Right forelimb (tissue), 1 donor: ENCODE results near the gene CEBPG.

Experiments
- DNase-seq: peaks from one replicate; pipeline ENCODE4 v3.0.0-alpha.2; 2018

The CEBPG gene

GRCh38 chr19:33396701-33397535 lies 23.4 kb downstream of the CEBPG start:
- DNase-seq: no peak

DNA sequence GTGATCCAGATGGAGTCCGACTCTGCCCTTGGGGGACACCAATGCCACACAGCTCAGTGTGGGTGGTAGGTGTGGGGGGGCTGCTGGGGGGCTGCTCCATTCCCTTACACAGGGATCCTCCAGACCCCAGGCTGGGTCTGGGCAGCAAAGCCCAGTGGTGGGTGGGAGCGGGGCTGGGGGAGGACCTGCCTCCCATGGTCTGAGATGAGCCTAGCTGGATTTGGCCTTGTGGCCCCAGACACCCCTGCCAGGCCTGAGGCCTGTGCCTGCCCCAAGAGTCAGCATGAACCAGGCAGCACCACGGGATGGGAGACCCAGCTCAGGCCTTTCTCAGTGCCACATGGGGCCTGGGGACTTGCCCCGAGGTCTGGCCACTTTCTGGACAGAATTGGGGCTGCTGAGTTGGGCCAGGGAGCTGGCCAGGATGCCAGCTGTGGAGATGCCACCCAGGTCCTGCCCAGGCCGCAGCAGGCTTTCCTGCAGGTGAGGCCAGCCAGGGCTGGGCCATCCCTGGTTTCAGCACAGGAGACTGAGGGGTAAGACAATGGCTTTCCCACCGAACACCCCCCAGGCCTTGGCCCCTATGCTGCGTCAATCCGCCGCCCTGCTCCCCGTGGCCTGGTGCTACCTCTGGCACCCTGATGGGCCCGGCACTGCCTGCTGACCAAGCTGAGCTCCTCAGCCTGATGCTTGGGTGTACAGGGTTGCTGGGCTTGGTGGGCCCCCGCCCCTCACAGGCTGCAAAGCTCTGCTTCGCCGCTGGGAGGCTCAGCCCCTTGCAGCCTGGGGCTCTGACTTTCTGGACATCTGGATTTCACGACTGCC lies 24.2 kb downstream of the CEBPG start:
- peak; percentile 49 for DNase-seq

DNA sequence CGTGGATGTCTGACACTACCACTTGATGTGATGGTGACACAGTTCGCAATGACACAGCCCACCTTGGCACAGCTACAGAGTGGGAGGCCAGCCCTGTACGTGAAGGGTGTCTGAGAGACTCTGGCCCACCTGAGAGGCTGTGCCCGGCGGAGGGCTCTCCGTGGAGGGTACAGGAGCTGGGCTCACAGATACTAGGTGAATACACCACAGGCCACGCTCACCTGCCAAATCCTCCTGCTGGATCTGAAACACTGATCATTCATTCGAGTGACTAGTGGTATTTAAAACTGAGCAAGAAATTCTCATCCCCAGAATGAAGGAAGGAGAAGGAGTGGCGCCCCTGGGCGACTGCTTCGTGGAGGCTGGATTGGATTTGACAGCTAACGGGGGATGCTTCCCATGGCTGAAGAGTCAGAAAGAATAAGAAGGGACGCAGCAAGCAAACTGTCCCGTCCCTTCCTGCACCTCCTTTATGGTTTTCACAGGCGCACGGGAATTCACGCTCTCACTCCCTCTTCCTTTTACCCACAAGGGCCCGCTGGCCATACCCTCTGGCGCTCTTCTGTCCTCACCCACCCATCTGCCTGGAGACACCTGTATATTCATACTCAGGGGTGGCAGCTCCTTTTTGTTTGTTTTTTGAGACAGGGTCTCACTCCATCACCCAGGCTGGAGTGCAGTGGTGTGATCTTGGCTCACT lies 25.0 kb downstream of the CEBPG start:
- peak; percentile 24 for DNase-seq

DNA sequence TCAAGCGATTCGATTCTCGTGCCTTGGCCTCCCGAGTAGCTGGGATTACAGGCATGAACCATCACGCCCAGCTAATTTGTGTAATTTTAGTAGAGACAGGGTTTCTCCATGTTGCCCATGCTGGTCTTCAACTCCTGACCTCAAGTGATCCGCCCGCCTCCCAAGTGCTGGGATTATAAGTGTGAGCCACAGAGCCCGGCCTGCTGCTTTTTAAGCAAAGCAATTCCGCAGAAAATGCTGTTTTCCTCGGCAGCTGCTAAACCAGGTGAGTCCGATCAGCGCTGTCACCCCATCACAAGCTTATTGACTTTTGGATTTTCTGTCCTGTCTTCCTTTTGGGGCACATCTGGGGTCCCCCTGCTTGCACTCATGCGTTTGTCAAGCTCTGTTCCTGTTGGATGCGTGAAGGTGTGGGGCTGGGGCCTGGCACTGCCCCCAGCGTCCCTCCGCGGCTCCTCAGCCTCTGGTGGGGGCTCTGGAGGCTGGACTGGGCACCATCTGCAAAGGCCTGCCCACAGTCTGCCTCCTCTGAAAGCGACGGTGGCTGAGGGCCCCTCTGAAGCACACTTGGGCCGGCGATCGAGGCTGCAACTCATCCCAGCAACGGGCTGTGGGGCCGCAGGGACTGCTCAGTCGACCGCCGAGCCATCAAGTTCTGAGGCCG lies 25.7 kb downstream of the CEBPG start:
- peak; percentile 25 for DNase-seq

- DNase-seq: no peak
Observed at GRCh38 chr19:33399745-33400681, 26.5 kb downstream of the CEBPG start.

DNA sequence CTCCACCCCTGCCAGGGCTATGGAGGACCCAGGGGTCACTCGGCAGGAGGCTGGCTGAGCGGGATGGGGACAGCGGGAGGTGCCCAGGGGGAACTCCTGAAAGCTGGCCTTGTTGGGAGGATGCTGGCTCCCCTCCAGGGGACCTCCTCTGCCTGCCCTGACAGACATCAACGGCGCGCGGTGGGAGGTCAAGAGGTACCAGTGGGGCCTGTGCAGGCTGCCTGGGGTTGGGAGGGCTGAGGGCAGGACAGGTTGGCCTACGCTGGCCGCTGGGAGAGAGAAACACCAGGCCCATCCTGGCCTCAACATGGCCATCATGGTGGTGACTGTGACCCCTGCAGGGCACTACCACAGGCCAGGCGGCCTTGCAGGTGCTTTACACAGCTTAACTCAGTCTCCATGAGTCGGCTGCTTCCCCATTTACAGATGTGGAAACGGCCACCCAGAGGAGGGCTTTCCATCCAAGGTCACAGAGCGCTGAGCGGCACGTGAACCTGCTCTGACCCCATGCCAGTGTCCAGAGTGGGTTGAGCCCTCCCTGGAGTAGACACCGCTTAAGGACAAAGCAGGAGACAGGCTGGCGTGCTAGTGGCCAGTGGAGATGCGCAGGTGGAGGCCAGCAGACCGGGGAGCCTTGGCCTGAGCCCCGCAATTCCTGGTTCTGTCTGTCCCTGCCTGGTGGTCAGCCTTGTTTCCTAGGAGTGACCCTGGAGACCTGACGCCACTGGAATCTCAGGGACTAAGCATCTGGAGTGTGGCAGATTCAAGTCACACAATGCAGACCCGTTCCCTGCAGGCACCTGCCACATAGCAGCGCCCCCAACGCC lies 27.6 kb downstream of the CEBPG start:
- no peak for DNase-seq

DNA sequence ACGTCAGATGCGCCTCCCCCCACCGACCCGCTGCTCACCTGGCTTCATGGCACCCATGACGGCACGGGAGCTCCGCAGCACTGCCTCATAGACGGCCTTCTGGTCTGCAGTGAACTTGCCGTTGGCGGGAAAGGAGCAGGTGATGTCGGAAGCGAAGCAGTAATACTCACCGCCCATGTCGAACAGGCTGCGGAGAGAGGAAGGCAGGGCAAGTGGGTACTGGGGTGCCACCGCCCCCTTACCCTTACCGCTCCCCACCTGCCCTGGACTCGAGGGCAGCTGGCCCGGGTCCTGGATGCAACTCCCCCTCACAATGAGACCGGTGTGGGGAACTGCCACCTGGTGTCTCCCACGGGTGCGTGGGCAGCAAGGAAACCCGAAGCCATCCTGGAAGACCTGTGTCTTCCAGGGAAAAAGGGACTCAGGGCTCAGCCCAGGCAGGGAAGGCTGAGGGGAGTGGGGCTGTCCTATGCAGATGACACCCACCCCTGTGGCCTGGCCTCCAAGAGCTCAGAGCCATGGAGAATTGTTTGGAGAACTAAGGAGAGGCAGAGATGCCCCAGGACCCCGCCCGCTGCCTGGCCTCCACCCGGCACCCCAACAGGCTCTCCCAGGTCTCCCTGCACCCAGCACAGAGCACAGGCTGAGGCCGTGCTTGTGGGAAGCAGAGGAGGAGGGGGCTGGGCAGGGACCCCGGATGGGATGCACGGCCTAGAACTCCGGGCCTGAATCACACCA lies 28.3 kb downstream of the CEBPG start:
- DNase-seq: peak; percentile 45

- no peak for DNase-seq
Observed at GRCh38 chr19:33402421-33403220, 29.1 kb downstream of the CEBPG start.

DNA sequence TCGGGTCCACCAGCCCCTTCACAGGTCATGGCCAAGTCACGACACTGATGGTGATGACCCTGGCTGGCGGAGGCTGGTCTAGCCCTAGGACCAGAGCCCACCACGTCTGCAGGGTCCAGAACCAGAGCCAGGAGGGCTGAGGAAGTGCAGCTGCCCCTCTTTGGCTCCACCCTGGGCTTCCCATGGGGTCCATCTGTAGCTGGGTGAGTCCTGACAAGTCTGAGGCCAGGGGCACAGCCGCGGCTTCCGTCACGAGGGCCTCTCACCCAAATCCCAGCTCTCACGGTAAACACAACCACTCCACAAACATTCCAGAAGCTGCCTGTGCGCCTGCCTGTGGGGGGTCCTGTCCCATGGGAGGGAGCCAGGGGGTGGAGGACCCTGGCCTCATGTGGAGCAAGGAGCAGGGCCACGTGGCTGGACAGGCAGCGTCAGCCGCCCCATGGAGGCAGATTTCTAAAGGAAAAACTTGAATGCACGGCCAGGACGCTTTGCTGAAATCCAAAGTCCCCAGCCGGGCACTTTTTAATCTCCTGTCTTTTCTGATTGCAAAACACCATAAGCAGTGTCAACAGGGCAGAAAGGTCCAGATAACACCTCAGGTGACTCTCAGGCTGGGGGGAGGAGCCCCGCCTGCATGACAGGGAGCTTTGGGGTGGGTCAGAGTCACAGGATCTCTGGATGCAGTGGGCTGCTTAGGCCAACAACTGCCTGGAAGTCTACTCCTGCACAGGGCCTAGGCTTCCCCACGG lies 29.9 kb downstream of the CEBPG start:
- DNase-seq: peak; percentile 39

DNA sequence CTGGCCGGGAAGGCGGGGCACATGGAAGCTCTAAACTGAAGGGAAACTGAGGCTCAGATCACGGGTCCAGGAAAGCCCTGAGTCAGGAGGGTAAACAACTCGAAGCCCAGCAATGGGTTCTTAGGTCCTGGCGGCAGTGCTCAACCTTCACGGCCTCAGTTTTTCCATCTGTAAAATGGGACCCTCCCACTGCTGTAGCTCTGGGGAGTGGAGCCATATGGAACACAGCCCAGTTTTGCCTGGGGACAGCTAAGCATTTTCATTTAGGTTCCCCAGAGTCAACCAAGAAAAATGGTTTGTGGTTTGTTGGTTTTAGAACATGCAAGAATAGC lies 30.4 kb downstream of the CEBPG start:
- DNase-seq: peak; percentile 40

- peak; percentile 61 for DNase-seq
Observed at GRCh38 chr19:33404506-33405253, 31.2 kb downstream of the CEBPG start.

DNA sequence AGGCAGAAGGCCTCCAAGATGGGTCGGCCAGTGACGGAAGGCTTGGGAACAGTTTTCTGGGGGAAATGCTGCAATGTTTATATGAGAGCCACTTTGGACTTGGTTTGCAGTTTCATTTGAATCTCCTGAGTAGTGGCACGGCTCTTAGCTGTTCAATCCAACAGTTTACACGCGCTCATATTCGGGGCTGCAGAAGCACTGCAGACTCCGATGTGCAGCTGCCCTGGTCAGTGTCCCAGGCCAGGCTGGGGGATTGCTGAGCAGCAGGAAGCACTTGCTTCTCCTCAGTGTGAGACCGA lies 31.7 kb downstream of the CEBPG start:
- no peak for DNase-seq

GRCh38 chr19:33405553-33406461 lies 32.3 kb downstream of the CEBPG start:
- DNase-seq: no peak

GRCh38 chr19:33406521-33407139 lies 33.1 kb downstream of the CEBPG start:
- peak; percentile 83 for DNase-seq

DNA sequence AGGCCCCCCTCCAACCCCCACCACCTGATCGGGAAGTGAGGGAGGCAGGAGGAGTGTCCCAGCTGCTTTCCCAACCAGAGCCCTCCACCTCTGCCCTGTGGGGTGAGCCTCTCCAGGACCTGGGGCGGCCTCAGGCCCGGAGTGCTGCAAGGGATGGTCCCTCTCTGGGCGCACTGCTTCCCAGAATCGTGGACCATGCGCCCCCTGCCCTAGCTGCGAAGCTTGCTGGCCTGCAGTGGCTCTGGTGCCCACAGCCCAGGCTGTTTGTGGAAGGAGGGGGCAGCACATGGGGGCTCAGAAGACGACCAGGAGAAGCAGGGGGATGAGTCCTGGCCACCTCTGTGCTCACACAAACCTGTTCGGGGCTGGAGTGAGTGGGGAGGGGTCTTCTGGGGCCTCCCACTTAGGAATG lies 33.6 kb downstream of the CEBPG start:
- peak; percentile 35 for DNase-seq

DNA sequence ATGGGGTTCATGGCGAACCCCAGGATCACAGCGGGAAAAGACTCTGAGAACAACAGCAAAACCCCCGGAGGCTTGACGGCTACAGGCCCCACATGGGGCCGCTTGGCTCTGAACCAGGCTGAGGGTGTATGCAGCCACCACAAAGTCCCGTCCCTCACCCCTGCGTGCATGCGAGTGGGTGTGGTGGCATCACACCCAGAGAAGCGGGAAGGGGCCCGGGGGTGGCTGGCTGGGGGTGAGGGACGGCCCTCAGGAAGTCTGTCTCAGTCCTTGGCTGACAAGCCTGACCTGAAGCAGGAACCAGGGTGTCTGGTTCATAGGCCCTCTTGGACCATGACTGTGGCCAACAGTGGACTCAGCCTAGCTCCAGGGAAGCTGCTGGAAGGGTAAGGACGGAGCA lies 34.2 kb downstream of the CEBPG start:
- DNase-seq: no peak
